ENCODE results near the gene EDEM3. TPM values are rescaled to one million over a fixed set of nuclear protein-coding genes. Genes with fewer than 3 reads are reported as not detected.

Gene EDEM3
- total and polyA plus RNA-seq, 2 of the 8 experiments (the other 6 are each of a cell fraction or from before 2014, with no cell fraction given) = 1.6 to 14.0 TPM

GRCh38 chr1:184759651-184760050 lies 5.0 kb upstream of the EDEM3 start (continued):
- TF ChIP-seq USF2 (IDR thresholded peaks at IDR 0.05; ENCODE audit: low read length) = no peak
- no peak for TF ChIP-seq MAFK (IDR thresholded peaks at IDR 0.05; ENCODE audit: low read depth, low read length)
- no peak for TF ChIP-seq BACH1 (IDR thresholded peaks at IDR 0.05; ENCODE audit: low read length)
- TF ChIP-seq CHD2 (IDR thresholded peaks at IDR 0.05; ENCODE audit: low read length) = no peak
- TF ChIP-seq NANOG (IDR thresholded peaks at IDR 0.05; ENCODE audit: insufficient read depth, low read depth, low read length, poor library complexity, severe bottlenecking) = no peak
- no peak for TF ChIP-seq CTBP2 (IDR thresholded peaks at IDR 0.05; ENCODE audit: borderline replicate concordance, insufficient read depth, insufficient read length, low read length)
- no peak for TF ChIP-seq TBP (IDR thresholded peaks at IDR 0.05; ENCODE audit: low read depth, low read length)

Measured in H1 (cell line).